ENCODE measurements around the gene LMAN2L.

- no peak for TF ChIP-seq POLR2AphosphoS5 (IDR thresholded peaks at IDR 0.05; ENCODE audit: borderline replicate concordance, low read depth, low read length)
- no peak for TF ChIP-seq EZH2 (IDR thresholded peaks at IDR 0.05)
- TF ChIP-seq FOXP2 (optimal IDR thresholded peaks at IDR 0.05; ENCODE audit: control extremely low read depth, extremely low read length, insufficient read depth): no peak
These were observed 23.5 kb downstream of the LMAN2L start for GRCh38 chr2:96716388-96716787.

All from SK-N-MC (cell line).